HEK293 (cell line): ENCODE results near the gene STYXL1.

Source experiments
- CTCF ChIA-PET: fragments of 350-600 bp; formaldehyde crosslinking; extraction: SDS; loops from one replicate; lab custom pipeline; 2021; ENCODE audit warnings: antibody characterized with exemption; lab: Yijun Ruan, JAX
- POLR2A ChIA-PET: fragments of 300-600 bp; formaldehyde crosslinking; extraction: SDS; loops from one replicate; lab custom pipeline; 2020; ENCODE audit warnings: antibody characterized with exemption, inconsistent platforms; lab: Yijun Ruan, JAX
- H3K27ac ChIP-seq: fragments of 200-500 bp; sonication (Bioruptor generic); 2 replicates; pipeline ENCODE4 v1.5.1; 2014; ENCODE audit warnings: low read depth, low read length, control low read depth, inconsistent platforms; ENCODE audit errors: extremely low read depth
- H3K36me3 ChIP-seq, 2 experiments: fragments of 200-500 bp in 1 of 2; sonication (Bioruptor generic) in 1 of 2; 1 replicate in 1 of 2; 2 replicates in 1 of 2; pipeline ENCODE4 v1.5.1; 2014 to 2017; ENCODE audit warnings: inconsistent platforms in 2 of 2, low read length in 2 of 2; ENCODE audit not compliant: control insufficient read depth in 2 of 2, insufficient read depth in 1 of 2
- H3K4me1 ChIP-seq: fragments of 200-500 bp; sonication (Bioruptor generic); 2 replicates; pipeline ENCODE4 v1.5.1; 2014; ENCODE audit warnings: mild to moderate bottlenecking, low read length, inconsistent platforms; ENCODE audit not compliant: control insufficient read depth, insufficient read depth
- H3K4me3 ChIP-seq: 2 replicates; pipeline ENCODE4 v1.5.1; 2011; ENCODE audit warnings: low read depth, mild to moderate bottlenecking, control low read depth, low read length, moderate library complexity
- H3K9me3 ChIP-seq: fragments of 200-500 bp; sonication (Bioruptor generic); 2 replicates; pipeline ENCODE4 v1.5.1; 2014; ENCODE audit warnings: low read depth, low read length, inconsistent platforms; ENCODE audit not compliant: control insufficient read depth, insufficient read depth
- KLF8 ChIP-seq: fragments of 450-650 bp; formaldehyde crosslinking; IDR thresholded peaks from 2 replicates; pipeline ENCODE4 v1.5.1; 2016; ENCODE audit warnings: missing biosample characterization, missing genetic modification characterization
- PRDM6 ChIP-seq: fragments of 450-650 bp; formaldehyde crosslinking; IDR thresholded peaks from 2 replicates; pipeline ENCODE4 v1.5.1; 2017; ENCODE audit warnings: missing biosample characterization, missing genetic modification characterization
- SP3 ChIP-seq: fragments of 450-650 bp; formaldehyde crosslinking; IDR thresholded peaks from 2 replicates; pipeline ENCODE4 v1.5.1; 2016; ENCODE audit warnings: missing biosample characterization, missing genetic modification characterization
- SP7 ChIP-seq: fragments of 450-650 bp; formaldehyde crosslinking; IDR thresholded peaks from 2 replicates; pipeline ENCODE4 v1.5.1; 2016; ENCODE audit warnings: missing biosample characterization, missing genetic modification characterization
- WT1 ChIP-seq: fragments of 450-650 bp; formaldehyde crosslinking; IDR thresholded peaks from 2 replicates; pipeline ENCODE4 v1.5.1; 2016; ENCODE audit warnings: missing biosample characterization, missing genetic modification characterization
- ZFP37 ChIP-seq: fragments of 450-650 bp; formaldehyde crosslinking; IDR thresholded peaks from 2 replicates; pipeline ENCODE4 v1.5.1; 2016; ENCODE audit warnings: missing biosample characterization, missing genetic modification characterization
- ZNF169 ChIP-seq: fragments of 450-650 bp; formaldehyde crosslinking; IDR thresholded peaks from 2 replicates; pipeline ENCODE4 v1.5.1; 2016; ENCODE audit warnings: missing biosample characterization, missing genetic modification characterization
- ZNF239 ChIP-seq: fragments of 450-650 bp; formaldehyde crosslinking; IDR thresholded peaks from 2 replicates; pipeline ENCODE4 v1.5.1; 2016; ENCODE audit warnings: missing biosample characterization, missing genetic modification characterization
- ZNF280C ChIP-seq: fragments of 450-650 bp; formaldehyde crosslinking; IDR thresholded peaks from 2 replicates; pipeline ENCODE4 v1.5.1; 2016; ENCODE audit warnings: missing biosample characterization, missing genetic modification characterization
- ZNF416 ChIP-seq: fragments of 450-650 bp; formaldehyde crosslinking; IDR thresholded peaks from 2 replicates; pipeline ENCODE4 v1.5.1; 2016; ENCODE audit warnings: missing biosample characterization, missing genetic modification characterization
- ZNF426 ChIP-seq: fragments of 450-650 bp; formaldehyde crosslinking; IDR thresholded peaks from 2 replicates; pipeline ENCODE4 v1.5.1; 2017; ENCODE audit warnings: missing biosample characterization, missing genetic modification characterization, mild to moderate bottlenecking, inconsistent platforms, moderate library complexity
- ZNF571 ChIP-seq: fragments of 450-650 bp; formaldehyde crosslinking; IDR thresholded peaks from 2 replicates; pipeline ENCODE4 v1.5.0; 2017; ENCODE audit warnings: missing biosample characterization, missing genetic modification characterization
- ZNF621 ChIP-seq: fragments of 450-650 bp; formaldehyde crosslinking; IDR thresholded peaks from 2 replicates; pipeline ENCODE4 v1.5.1; 2017; ENCODE audit warnings: missing biosample characterization, missing genetic modification characterization
- ZNF670 ChIP-seq: fragments of 450-650 bp; formaldehyde crosslinking; IDR thresholded peaks from 2 replicates; pipeline ENCODE4 v1.5.1; 2016; ENCODE audit warnings: missing biosample characterization, missing genetic modification characterization, low read depth
- ZSCAN23 ChIP-seq: fragments of 450-650 bp; formaldehyde crosslinking; IDR thresholded peaks from 2 replicates; pipeline ENCODE4 v1.5.1; 2016; ENCODE audit warnings: missing biosample characterization, missing genetic modification characterization
- ZSCAN30 ChIP-seq: fragments of 450-650 bp; IDR thresholded peaks from 2 replicates; pipeline ENCODE4 v1.5.1; 2018; ENCODE audit warnings: missing biosample characterization, mild to moderate bottlenecking, missing genetic modification characterization, moderate library complexity
- TF ChIP-seq, protein P1 (sequence below): fragments of 450-650 bp; formaldehyde crosslinking; IDR thresholded peaks from 2 replicates; pipeline ENCODE4 v1.5.1; 2017; ENCODE audit warnings: missing biosample characterization, missing genetic modification characterization
- TF ChIP-seq, protein P2 (sequence below): fragments of 450-650 bp; formaldehyde crosslinking; IDR thresholded peaks from 2 replicates; pipeline ENCODE4 v1.5.1; 2016; ENCODE audit warnings: missing biosample characterization, missing genetic modification characterization, borderline replicate concordance
- TF ChIP-seq, protein P3 (sequence below): fragments of 450-650 bp; formaldehyde crosslinking; IDR thresholded peaks from 2 replicates; pipeline ENCODE4 v1.5.1; 2016; ENCODE audit warnings: missing biosample characterization, missing genetic modification characterization
- TF ChIP-seq, protein P4 (sequence below): fragments of 450-650 bp; IDR thresholded peaks from 2 replicates; pipeline ENCODE4 v1.5.1; 2018; ENCODE audit warnings: missing biosample characterization, missing genetic modification characterization
- TF ChIP-seq, protein P5 (sequence below): fragments of 450-650 bp; formaldehyde crosslinking; IDR thresholded peaks from 2 replicates; pipeline ENCODE4 v1.5.1; 2017; ENCODE audit warnings: missing biosample characterization, missing genetic modification characterization
- TF ChIP-seq, protein P6 (sequence below): fragments of 450-650 bp; formaldehyde crosslinking; IDR thresholded peaks from 2 replicates; pipeline ENCODE4 v1.5.1; 2017; ENCODE audit warnings: missing biosample characterization, missing genetic modification characterization

The STYXL1 gene

GRCh38 chr7:76080204-76080603 lies 32.4 kb upstream of the STYXL1 start:
- Histone ChIP-seq H3K9me3 (no peaks in the 10 kb centered on the region), H3K36me3 (no peaks in the 10 kb centered on the region), H3K4me1 (no peaks in the 10 kb centered on the region), H3K4me3 (no peak overlapping the region), H3K27ac (no peak overlapping the region)
- POLR2A ChIA-PET: no interaction called here
- TF ChIP-seq, protein P1, sequence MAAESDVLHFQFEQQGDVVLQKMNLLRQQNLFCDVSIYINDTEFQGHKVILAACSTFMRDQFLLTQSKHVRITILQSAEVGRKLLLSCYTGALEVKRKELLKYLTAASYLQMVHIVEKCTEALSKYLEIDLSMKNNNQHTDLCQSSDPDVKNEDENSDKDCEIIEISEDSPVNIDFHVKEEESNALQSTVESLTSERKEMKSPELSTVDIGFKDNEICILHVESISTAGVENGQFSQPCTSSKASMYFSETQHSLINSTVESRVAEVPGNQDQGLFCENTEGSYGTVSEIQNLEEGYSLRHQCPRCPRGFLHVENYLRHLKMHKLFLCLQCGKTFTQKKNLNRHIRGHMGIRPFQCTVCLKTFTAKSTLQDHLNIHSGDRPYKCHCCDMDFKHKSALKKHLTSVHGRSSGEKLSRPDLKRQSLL: no peak
- TF ChIP-seq ZNF426 (tag by site-specific recombination) (no peak), SP3 (tag by site-specific recombination) (no peak), ZNF416 (tag by site-specific recombination) (no peak), ZFP37 (tag by site-specific recombination) (no peak), ZNF571 (tag by site-specific recombination) (no peak), ZNF621 (no peak), SP7 (no peak), ZNF280C (tag by site-specific recombination) (no peak), WT1 (no peak), ZNF169 (no peak), ZSCAN23 (tag by site-specific recombination) (no peak)
- TF ChIP-seq, protein P2, sequence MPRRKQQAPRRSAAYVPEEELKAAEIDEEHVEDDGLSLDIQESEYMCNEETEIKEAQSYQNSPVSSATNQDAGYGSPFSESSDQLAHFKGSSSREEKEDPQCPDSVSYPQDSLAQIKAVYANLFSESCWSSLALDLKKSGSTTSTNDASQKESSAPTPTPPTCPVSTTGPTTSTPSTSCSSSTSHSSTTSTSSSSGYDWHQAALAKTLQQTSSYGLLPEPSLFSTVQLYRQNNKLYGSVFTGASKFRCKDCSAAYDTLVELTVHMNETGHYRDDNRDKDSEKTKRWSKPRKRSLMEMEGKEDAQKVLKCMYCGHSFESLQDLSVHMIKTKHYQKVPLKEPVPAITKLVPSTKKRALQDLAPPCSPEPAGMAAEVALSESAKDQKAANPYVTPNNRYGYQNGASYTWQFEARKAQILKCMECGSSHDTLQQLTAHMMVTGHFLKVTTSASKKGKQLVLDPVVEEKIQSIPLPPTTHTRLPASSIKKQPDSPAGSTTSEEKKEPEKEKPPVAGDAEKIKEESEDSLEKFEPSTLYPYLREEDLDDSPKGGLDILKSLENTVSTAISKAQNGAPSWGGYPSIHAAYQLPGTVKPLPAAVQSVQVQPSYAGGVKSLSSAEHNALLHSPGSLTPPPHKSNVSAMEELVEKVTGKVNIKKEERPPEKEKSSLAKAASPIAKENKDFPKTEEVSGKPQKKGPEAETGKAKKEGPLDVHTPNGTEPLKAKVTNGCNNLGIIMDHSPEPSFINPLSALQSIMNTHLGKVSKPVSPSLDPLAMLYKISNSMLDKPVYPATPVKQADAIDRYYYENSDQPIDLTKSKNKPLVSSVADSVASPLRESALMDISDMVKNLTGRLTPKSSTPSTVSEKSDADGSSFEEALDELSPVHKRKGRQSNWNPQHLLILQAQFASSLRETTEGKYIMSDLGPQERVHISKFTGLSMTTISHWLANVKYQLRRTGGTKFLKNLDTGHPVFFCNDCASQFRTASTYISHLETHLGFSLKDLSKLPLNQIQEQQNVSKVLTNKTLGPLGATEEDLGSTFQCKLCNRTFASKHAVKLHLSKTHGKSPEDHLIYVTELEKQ (tag by site-specific recombination): no peak
- TF ChIP-seq, protein P3, sequence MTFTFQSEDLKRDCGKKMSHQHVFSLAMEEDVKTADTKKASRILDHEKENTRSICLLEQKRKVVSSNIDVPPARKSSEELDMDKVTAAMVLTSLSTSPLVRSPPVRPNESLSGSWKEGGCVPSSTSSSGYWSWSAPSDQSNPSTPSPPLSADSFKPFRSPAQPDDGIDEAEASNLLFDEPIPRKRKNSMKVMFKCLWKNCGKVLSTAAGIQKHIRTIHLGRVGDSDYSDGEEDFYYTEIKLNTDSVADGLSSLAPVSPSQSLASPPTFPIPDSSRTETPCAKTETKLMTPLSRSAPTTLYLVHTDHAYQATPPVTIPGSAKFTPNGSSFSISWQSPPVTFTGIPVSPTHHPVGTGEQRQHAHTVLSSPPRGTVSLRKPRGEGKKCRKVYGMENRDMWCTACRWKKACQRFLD (tag by site-specific recombination): no peak
- CTCF ChIA-PET: no interaction called here

GRCh38 chr7:76077435-76077834 lies 29.6 kb upstream of the STYXL1 start:
- Histone ChIP-seq H3K4me3 (no peak overlapping the region), H3K27ac (no peak overlapping the region), H3K4me1 (no peaks in the 10 kb centered on the region), H3K36me3 (no peaks in the 10 kb centered on the region), H3K9me3 (no peaks in the 10 kb centered on the region)
- ChIA-PET CTCF (no interaction called here), POLR2A (no interaction called here)
- TF ChIP-seq PRDM6 (tag by site-specific recombination) (no peak), ZFP37 (tag by site-specific recombination) (no peak), ZNF670 (tag by site-specific recombination) (no peak), ZNF416 (tag by site-specific recombination) (no peak), ZSCAN30 (tag by site-specific recombination) (no peak), ZNF239 (tag by site-specific recombination) (no peak), KLF8 (no peak)
- TF ChIP-seq, protein P4, sequence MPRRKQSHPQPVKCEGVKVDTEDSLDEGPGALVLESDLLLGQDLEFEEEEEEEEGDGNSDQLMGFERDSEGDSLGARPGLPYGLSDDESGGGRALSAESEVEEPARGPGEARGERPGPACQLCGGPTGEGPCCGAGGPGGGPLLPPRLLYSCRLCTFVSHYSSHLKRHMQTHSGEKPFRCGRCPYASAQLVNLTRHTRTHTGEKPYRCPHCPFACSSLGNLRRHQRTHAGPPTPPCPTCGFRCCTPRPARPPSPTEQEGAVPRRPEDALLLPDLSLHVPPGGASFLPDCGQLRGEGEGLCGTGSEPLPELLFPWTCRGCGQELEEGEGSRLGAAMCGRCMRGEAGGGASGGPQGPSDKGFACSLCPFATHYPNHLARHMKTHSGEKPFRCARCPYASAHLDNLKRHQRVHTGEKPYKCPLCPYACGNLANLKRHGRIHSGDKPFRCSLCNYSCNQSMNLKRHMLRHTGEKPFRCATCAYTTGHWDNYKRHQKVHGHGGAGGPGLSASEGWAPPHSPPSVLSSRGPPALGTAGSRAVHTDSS: no peak
- TF ChIP-seq, protein P5, sequence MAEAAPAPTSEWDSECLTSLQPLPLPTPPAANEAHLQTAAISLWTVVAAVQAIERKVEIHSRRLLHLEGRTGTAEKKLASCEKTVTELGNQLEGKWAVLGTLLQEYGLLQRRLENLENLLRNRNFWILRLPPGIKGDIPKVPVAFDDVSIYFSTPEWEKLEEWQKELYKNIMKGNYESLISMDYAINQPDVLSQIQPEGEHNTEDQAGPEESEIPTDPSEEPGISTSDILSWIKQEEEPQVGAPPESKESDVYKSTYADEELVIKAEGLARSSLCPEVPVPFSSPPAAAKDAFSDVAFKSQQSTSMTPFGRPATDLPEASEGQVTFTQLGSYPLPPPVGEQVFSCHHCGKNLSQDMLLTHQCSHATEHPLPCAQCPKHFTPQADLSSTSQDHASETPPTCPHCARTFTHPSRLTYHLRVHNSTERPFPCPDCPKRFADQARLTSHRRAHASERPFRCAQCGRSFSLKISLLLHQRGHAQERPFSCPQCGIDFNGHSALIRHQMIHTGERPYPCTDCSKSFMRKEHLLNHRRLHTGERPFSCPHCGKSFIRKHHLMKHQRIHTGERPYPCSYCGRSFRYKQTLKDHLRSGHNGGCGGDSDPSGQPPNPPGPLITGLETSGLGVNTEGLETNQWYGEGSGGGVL (tag by site-specific recombination): no peak
- TF ChIP-seq, protein P6, sequence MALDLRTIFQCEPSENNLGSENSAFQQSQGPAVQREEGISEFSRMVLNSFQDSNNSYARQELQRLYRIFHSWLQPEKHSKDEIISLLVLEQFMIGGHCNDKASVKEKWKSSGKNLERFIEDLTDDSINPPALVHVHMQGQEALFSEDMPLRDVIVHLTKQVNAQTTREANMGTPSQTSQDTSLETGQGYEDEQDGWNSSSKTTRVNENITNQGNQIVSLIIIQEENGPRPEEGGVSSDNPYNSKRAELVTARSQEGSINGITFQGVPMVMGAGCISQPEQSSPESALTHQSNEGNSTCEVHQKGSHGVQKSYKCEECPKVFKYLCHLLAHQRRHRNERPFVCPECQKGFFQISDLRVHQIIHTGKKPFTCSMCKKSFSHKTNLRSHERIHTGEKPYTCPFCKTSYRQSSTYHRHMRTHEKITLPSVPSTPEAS: no peak
